GM18870 (cell line): ENCODE data around the gene TAP1.
"Not testable (repeated sequence)": the region's sequence is repeated elsewhere in the genome, so short reads cannot be mapped to it uniquely, and the experiment has no call there.

Experiments
- ATAC-seq: cut with Tn5 transposase; IDR thresholded peaks from one replicate; pipeline ENCODE4 v1.9.1; 2021; ENCODE audit warnings: moderate library complexity; ENCODE audit not compliant: unreplicated experiment

TAP1 gene, protein sequence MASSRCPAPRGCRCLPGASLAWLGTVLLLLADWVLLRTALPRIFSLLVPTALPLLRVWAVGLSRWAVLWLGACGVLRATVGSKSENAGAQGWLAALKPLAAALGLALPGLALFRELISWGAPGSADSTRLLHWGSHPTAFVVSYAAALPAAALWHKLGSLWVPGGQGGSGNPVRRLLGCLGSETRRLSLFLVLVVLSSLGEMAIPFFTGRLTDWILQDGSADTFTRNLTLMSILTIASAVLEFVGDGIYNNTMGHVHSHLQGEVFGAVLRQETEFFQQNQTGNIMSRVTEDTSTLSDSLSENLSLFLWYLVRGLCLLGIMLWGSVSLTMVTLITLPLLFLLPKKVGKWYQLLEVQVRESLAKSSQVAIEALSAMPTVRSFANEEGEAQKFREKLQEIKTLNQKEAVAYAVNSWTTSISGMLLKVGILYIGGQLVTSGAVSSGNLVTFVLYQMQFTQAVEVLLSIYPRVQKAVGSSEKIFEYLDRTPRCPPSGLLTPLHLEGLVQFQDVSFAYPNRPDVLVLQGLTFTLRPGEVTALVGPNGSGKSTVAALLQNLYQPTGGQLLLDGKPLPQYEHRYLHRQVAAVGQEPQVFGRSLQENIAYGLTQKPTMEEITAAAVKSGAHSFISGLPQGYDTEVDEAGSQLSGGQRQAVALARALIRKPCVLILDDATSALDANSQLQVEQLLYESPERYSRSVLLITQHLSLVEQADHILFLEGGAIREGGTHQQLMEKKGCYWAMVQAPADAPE

DNA sequence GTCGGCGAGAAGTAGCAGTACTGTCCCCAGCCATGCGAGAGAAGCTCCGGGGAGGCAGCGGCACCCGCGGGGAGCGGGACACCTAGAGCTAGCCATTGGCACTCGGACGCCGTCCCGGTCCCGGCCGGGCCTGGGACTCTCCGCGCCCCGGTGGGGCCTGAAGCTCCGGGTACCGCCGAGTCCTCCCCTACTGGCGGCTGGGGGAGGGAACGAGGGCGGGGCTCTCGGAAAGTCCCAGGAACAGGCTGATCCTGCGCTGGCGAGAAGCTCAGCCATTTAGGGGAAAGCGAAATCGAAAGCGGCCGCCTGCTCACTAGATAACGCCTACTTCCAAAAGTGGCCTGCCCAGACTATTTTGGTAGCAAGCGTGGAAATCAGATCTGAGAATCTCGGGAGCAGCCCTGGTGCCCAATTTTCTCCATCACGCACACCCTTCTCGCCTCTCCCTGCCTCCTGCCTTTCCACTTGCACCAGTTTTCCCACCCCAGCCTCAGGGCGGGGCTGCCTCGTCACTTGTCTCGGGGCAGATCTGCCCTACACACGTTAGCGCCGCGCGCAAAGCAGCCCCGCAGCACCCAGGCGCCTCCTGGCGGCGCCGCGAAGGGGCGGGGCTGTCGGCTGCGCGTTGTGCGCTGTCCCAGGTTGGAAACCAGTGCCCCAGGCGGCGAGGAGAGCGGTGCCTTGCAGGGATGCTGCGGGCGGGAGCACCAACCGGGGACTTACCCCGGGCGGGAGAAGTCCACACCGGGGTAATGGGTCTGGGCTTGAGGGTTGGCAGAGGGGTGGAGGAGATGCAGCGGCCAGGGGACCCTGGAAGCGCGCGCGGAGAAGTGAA is at the start of gene TAP1, which contains the start of gene PSMB9:
Gene TAP1 (minus strand): TSS at position 164 of the 835 bp plus-strand sequence. CDS start 68 bp downstream, at position 96.
Gene PSMB9 (plus strand): TSS at position 652 of the 835 bp plus-strand sequence. CDS start 38 bp downstream, at position 690.
- peak; percentile 49 for ATAC-seq

DNA sequence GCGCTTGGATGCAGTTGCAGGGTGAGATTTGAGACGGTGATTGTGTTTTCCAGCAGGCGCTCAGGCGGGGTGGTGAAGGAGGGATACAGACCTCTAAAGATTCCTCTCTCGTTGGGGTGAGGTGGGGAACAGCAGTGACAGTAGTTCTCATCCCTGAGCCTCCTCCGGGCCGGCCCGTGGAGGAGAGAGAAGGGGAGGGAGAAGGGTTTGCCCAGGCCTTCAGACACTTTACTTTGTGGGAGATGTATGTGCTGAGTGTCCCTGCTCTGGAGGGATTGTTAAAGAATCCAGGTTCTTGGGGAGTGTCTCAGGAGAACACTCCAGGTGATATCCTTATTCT is 41.5 kb upstream of the TAP1 start:
- no peak for ATAC-seq

DNA sequence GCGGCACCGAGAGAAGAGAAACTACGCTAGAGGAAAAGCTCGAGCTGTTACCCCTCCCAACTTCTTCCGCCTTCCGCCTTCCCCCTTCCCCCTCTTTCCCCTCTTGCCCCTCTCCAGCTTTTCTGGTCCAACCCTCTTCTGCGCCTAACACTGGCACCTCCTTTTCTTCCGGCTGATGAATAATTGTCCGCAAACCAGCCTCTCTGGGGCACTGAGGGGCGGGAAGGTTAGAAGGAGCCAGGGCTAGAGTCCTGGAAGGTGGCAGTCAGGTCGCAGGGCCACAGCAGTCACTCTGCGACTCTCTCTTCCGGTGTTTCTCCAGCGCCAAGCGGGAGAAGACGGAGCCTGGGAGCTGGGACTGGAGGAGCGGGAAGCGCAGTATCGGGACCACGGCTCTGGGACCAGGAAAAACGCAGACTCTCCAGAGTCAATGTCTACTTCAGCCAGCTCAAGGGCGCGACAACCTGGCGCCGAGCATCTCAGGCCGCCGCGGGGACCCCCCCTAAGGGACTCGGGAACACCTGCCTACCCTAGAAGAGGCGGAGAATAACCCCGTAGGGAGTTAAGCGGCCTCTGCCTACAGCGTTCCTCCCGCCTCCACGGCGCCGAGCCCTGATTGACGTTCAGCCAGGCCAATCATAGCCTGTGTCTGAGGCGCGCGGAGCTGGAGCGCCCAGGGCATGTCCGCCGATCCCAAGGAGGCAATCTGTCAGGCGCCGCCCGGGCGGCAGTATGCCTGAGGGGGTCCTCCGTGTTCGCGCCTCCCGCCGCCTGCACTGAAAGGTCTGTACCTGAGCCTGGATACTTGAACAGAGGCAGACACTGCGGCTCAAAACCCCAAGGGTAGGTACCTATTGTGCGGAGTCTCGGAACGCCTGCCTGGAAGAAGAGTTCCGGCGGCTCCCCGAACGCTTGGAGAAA is 40.8 kb upstream of the TAP1 start:
- ATAC-seq, result peak; percentile 91

- no peak for ATAC-seq
These were observed 37.3 kb upstream of the TAP1 start for GRCh38 chr6:32890831-32891230.

DNA sequence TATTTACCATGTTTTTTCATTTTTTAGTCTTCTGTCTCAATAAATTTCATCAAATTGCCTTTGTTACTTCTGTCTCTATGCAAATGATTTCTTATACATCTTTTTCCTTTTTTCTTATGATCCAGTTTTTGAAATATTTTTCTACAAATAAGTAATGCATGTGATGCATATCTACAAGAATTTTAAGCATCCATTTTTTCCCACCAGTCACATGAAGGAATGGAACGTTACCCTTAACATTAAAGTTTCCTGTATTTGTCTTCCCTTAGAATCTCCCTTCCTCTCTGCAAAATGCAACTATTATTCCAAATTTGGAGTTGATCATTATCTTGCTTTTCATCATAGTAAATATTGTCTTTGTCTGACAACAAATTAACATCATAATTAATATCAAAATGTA is 36.0 kb upstream of the TAP1 start:
- ATAC-seq, result no peak

- ATAC-seq, result no peak
These were observed 35.1 kb upstream of the TAP1 start for GRCh38 chr6:32888576-32888975.

DNA sequence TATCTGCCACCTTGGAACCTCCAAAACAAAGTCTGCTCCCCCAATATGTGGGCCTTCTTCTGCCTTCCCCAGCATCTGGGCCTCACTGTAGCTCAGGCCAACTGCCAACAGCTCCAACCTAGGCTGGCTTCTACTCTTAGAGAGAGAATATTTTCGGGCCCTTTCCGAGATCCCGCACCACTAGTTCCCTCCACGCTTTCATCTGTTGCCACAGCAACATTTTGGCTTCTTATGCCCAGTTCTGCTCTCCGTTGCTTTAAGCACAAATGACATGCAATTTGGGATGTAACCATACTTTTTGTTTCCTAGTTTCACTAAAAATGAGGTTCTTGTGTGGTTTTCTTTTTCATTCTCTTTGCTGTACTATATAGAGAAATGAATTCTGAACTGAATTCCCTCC is 34.1 kb upstream of the TAP1 start:
- no peak for ATAC-seq

DNA sequence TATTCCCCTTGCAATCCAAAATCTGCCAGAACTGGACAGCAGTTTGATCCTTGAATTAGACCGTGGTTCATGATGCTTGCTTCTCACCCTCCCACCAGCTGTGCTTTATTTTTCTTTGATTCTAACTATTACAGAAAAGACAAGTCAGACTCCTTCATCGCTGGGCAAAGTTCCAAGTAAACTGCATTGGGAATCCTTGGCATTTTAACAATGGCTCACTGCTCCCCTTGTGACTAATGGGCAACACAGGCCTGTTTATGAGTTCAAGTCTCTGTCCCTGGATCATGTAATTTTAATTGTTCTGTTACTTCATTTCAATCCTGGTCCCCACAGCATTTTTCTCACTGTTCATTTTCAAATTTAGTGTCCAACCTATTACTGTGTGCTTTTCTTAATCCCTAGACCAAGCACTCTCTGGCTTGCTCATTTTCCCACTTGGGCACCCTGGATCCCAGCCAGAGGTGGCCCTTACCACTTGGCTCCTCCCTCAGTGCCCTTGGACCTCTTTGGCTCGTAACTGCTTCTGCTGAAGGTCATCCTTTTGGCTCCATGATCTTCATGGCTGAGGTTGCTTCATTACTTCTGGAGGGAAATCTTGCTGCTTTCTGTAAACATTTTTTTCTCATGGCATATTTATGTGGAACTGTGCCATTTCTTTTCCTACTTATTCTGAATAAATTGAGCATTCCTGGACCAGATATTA is 33.3 kb upstream of the TAP1 start:
- no peak for ATAC-seq

- no peak for ATAC-seq
These were observed 32.3 kb upstream of the TAP1 start for GRCh38 chr6:32885698-32886286.

DNA sequence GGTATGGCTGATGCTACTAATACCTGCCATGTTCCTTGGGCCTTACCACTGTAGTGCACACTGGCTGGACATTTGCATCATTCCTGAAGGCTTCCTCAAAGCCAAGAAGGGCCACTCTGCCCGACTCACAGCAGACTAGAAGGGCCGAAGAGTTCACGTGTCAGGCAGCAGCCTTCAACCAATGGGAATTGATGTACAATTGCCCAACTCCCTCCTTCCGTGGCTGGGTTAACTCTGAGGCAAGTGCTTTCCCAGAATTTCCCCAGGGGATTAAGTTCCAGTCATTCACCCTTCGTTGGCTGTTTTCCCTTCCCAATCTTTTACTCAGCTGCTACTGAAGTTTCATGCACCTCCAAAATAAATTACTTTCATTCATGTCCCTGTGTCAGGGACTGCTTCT is 30.3 kb upstream of the TAP1 start:
- ATAC-seq, result no peak

GRCh38 chr6:32882879-32883250 is 29.4 kb upstream of the TAP1 start:
- no peak for ATAC-seq

DNA sequence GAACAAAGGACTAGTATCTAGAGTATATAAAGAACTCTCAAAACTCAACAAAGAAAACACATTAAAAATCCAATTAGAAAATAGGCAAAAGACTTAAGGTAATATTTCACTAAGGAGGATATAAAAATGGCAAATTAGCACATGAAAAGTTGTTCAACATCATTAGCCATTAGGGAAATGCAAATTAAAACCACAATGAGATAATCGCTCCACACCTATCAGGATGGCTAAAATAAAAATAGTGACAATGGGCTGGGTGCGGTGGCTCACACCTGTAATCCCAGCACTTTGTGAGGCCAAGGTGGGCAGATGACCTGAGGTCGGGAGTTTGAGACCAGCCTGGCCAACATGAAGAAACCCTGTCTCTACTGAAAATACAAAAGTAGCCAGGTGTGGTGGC is 27.5 kb upstream of the TAP1 start:
- ATAC-seq, result not testable (repeated sequence)

DNA sequence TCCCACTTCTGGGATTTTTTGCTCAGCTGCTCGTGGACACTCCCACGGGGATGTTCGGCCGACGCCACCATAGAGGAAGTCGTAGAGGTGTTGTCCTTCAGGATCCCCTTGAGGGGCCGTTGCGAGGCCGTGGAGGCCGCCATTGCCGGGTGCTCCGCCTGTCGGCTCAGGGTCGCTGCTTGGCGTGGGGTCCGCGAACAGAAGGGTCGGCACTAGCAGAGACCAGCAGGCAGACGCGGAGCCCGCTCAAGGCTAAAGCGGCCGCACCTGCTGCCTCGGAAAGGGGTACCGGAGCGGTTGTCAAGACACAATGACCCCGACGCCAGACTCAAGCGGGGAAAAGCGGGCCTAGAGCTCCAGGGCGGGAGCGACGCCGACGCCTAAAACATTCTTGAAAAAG is 26.2 kb upstream of the TAP1 start:
- no peak for ATAC-seq

GRCh38 chr6:32876603-32877002 is 23.1 kb upstream of the TAP1 start:
- no peak for ATAC-seq

GRCh38 chr6:32873947-32874346 is 20.4 kb upstream of the TAP1 start:
- ATAC-seq, result not testable (repeated sequence)

DNA sequence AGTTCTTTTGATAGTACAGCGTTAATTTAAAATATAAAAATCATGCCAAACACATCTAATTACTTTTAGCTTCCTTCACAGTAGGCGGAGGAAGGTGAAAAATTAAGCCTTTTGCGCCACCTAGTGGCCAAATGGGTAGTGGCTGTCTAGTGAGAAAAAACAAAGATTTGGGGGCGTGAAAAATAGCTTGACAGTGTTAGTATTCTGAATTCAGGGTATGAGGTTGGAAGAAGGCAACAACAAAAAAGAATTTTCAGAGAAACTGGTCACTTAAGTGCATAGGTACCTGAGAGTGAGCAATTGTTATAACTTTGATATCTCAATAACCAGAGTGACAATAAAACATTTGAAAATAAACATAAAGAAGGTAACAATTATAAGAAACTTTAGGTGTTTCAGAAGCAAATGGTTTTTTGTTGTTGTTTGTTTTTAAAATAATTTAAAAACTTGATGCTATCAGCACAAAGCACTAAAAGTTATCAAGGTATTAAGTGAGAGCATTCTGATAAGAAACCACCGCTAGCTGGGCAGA is 14.8 kb upstream of the TAP1 start:
- peak; percentile 46 for ATAC-seq

GRCh38 chr6:32867554-32868256 is 14.2 kb upstream of the TAP1 start:
- ATAC-seq, result no peak

- no peak for ATAC-seq
These were observed 13.5 kb upstream of the TAP1 start for GRCh38 chr6:32867022-32867477.
